Breast epithelium (tissue), 3 donors: ENCODE measurements around the gene RHOC.

ENCODE experiments used
- CTCF ChIP-seq, 3 donors: fragments of 450-650 bp; IDR thresholded peaks; one replicate each; pipeline ENCODE4 v1.5.1; 2016 to 2017; ENCODE audit warnings: antibody characterized with exemption in 3 of 3, mild to moderate bottlenecking in 3 of 3, moderate library complexity in 3 of 3
- POLR2A ChIP-seq: fragments of 450-650 bp; IDR thresholded peaks from one replicate; pipeline ENCODE4 v1.6.1; 2016; ENCODE audit warnings: antibody characterized with exemption, mild to moderate bottlenecking, moderate library complexity
- POLR2AphosphoS5 ChIP-seq, 3 donors: sonication (generic); formaldehyde crosslinking; IDR thresholded peaks; one replicate each; pipeline ENCODE4 v1.6.1; 2017; ENCODE audit warnings: antibody characterized with exemption in 3 of 3

- TF ChIP-seq CTCF (IDR thresholded peaks at IDR 0.05) (no peak), POLR2AphosphoS5 (IDR thresholded peaks at IDR 0.05) (no peak), POLR2A (no peak)
Measured at GRCh38 chr1:112723511-112723839, 16.5 kb upstream of the RHOC start.
